Measurements from ENCODE around the gene IDS. TPM values are rescaled to one million over a fixed set of nuclear protein-coding genes. Genes with fewer than 3 reads are reported as not detected.

IDS gene
- total RNA-seq, 1 experiment from 2014 or later = 13.3 TPM

DNA sequence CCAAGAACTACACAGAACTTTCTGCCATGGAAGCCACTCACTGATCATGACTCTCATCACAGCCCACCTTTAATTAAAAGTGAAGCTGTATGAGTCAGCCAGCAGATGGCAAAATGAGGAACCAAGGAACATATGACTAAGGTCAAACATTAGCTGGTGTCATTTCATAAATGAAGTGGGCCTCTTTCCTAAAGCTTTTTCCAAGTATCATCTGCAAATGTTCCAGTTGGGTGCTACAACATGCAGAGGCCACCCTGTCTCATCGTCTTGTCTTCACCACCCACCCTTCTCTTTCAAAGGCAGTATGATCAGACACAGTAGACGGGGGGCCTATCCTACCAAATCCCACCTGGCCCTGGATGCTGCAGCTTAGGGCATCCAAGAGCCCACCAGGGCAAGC lies 26.5 kb upstream of the IDS start:
- TF ChIP-seq, protein P1, sequence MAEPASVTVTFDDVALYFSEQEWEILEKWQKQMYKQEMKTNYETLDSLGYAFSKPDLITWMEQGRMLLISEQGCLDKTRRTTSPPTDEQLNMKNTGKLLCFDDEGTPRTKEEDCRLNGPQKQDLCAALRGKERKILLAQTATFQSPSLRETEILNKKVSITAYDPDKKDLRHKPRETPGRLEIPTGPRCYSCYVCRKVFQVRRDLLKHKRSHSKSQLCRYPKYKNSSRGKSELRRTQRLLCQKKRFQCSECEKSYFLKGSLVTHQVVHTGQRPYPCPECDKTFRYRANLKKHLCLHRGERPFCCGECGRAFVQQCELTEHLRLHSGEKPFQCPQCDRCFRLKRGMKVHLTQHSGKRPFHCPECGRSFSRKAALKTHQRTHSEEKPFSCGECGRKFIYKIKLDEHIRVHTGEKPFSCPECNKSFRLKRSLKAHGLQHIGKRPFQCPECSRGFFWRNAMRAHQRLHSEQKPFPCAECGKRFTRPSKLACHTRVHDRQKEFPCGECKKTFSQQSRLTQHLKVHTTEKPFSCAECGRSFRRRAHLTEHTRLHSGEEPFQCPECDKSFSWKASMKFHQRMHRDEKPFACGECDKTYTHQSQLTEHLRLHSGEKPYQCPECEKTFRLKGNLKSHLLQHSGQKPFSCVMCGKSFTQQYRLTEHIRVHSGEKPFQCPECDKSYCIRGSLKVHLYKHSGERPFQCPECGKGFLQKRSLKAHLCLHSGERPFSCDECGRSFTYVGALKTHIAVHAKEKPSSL (CRISPR knock-in tag; conservative IDR thresholded peaks at IDR 0.05) = no peak
- TF ChIP-seq, protein P2, sequence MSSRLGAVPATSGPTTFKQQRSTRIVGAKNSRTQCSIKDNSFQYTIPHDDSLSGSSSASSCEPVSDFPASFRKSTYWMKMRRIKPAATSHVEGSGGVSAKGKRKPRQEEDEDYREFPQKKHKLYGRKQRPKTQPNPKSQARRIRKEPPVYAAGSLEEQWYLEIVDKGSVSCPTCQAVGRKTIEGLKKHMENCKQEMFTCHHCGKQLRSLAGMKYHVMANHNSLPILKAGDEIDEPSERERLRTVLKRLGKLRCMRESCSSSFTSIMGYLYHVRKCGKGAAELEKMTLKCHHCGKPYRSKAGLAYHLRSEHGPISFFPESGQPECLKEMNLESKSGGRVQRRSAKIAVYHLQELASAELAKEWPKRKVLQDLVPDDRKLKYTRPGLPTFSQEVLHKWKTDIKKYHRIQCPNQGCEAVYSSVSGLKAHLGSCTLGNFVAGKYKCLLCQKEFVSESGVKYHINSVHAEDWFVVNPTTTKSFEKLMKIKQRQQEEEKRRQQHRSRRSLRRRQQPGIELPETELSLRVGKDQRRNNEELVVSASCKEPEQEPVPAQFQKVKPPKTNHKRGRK (CRISPR knock-in tag; IDR thresholded peaks at IDR 0.05; ENCODE audit: borderline replicate concordance) = no peak
- TF ChIP-seq, protein P3, sequence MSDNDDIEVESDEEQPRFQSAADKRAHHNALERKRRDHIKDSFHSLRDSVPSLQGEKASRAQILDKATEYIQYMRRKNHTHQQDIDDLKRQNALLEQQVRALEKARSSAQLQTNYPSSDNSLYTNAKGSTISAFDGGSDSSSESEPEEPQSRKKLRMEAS (CRISPR knock-in tag; IDR thresholded peaks at IDR 0.05) = no peak
- TF ChIP-seq NFYB (CRISPR knock-in tag; conservative IDR thresholded peaks at IDR 0.05; ENCODE audit: low read depth) = no peak
- TF ChIP-seq, protein P4, sequence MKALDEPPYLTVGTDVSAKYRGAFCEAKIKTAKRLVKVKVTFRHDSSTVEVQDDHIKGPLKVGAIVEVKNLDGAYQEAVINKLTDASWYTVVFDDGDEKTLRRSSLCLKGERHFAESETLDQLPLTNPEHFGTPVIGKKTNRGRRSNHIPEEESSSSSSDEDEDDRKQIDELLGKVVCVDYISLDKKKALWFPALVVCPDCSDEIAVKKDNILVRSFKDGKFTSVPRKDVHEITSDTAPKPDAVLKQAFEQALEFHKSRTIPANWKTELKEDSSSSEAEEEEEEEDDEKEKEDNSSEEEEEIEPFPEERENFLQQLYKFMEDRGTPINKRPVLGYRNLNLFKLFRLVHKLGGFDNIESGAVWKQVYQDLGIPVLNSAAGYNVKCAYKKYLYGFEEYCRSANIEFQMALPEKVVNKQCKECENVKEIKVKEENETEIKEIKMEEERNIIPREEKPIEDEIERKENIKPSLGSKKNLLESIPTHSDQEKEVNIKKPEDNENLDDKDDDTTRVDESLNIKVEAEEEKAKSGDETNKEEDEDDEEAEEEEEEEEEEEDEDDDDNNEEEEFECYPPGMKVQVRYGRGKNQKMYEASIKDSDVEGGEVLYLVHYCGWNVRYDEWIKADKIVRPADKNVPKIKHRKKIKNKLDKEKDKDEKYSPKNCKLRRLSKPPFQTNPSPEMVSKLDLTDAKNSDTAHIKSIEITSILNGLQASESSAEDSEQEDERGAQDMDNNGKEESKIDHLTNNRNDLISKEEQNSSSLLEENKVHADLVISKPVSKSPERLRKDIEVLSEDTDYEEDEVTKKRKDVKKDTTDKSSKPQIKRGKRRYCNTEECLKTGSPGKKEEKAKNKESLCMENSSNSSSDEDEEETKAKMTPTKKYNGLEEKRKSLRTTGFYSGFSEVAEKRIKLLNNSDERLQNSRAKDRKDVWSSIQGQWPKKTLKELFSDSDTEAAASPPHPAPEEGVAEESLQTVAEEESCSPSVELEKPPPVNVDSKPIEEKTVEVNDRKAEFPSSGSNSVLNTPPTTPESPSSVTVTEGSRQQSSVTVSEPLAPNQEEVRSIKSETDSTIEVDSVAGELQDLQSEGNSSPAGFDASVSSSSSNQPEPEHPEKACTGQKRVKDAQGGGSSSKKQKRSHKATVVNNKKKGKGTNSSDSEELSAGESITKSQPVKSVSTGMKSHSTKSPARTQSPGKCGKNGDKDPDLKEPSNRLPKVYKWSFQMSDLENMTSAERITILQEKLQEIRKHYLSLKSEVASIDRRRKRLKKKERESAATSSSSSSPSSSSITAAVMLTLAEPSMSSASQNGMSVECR (CRISPR knock-in tag; IDR thresholded peaks at IDR 0.05; ENCODE audit: borderline replicate concordance) = no peak
- TF ChIP-seq HMGA2 (CRISPR knock-in tag; IDR thresholded peaks at IDR 0.05) = no peak
- TF ChIP-seq, protein P5, sequence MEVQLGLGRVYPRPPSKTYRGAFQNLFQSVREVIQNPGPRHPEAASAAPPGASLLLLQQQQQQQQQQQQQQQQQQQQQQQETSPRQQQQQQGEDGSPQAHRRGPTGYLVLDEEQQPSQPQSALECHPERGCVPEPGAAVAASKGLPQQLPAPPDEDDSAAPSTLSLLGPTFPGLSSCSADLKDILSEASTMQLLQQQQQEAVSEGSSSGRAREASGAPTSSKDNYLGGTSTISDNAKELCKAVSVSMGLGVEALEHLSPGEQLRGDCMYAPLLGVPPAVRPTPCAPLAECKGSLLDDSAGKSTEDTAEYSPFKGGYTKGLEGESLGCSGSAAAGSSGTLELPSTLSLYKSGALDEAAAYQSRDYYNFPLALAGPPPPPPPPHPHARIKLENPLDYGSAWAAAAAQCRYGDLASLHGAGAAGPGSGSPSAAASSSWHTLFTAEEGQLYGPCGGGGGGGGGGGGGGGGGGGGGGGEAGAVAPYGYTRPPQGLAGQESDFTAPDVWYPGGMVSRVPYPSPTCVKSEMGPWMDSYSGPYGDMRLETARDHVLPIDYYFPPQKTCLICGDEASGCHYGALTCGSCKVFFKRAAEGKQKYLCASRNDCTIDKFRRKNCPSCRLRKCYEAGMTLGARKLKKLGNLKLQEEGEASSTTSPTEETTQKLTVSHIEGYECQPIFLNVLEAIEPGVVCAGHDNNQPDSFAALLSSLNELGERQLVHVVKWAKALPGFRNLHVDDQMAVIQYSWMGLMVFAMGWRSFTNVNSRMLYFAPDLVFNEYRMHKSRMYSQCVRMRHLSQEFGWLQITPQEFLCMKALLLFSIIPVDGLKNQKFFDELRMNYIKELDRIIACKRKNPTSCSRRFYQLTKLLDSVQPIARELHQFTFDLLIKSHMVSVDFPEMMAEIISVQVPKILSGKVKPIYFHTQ (CRISPR knock-in tag; IDR thresholded peaks at IDR 0.05) = no peak
- TF ChIP-seq JAZF1 (CRISPR knock-in tag; IDR thresholded peaks at IDR 0.05) = no peak
- TF ChIP-seq, protein P6, sequence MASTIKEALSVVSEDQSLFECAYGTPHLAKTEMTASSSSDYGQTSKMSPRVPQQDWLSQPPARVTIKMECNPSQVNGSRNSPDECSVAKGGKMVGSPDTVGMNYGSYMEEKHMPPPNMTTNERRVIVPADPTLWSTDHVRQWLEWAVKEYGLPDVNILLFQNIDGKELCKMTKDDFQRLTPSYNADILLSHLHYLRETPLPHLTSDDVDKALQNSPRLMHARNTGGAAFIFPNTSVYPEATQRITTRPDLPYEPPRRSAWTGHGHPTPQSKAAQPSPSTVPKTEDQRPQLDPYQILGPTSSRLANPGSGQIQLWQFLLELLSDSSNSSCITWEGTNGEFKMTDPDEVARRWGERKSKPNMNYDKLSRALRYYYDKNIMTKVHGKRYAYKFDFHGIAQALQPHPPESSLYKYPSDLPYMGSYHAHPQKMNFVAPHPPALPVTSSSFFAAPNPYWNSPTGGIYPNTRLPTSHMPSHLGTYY (CRISPR knock-in tag; IDR thresholded peaks at IDR 0.05) = no peak
- no peak for TF ChIP-seq SMAD3 (CRISPR knock-in tag; IDR thresholded peaks at IDR 0.05; ENCODE audit: borderline replicate concordance)
- TF ChIP-seq ZNF263 (CRISPR knock-in tag; IDR thresholded peaks at IDR 0.05; ENCODE audit: low read depth) = no peak
- H3K4me1 Mint-ChIP-seq = peaks cover 6% of the 10 kb centered on the region; the same call in 1 of the 2 replicates
- H3K9me3 Mint-ChIP-seq = no peaks in the 10 kb centered on the region
- ChIA-PET CTCF (interaction anchor here (1.1 kb wide), 1 partner anchor 19 kb away, joined by 5 read pairs; no protein-coding TSS in a partner anchor), POLR2A (no interaction called here)
- H3K4me3 Mint-ChIP-seq = no peak overlapping the region
- ATAC-seq (no peak), DNase-seq (ENCODE audit: low spot score) (no peak)
- no peaks in the 10 kb centered on the region for H3K36me3 Mint-ChIP-seq
- no peak overlapping the region for H3K27ac Mint-ChIP-seq
- H3K27me3 Mint-ChIP-seq (ENCODE audit: low read depth) = no peaks in the 10 kb centered on the region

DNA sequence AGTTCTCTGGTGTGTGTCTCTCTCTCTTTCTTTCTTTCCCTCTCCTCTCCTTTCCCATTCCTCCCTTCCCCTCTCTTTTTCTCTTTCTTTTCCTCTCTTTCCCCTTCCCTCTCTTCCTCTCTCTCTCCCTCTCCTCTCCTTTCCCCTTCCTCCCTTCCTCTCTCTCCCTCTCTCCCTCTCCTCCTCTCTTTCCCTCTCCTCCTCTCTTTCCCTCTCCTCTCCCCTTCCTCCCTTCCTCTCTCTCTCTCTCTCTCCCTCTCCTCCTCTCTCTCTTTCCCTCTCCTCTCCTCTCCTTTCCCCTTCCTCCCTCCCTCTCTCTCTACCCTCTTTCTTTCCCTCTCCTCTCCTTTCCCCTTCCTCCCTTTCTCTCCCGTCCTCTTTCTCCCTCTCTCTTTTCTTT lies 23.3 kb upstream of the IDS start:
- DNase-seq (ENCODE audit: low spot score) (no peak), ATAC-seq (no peak)
- H3K4me3 Mint-ChIP-seq = no peak overlapping the region
- POLR2A ChIA-PET = no interaction called here
- H3K4me1 Mint-ChIP-seq = 0 out of 2 replicates have a peak, but pooled peaks cover 3% of the 10 kb centered on the region
- H3K27me3 Mint-ChIP-seq (ENCODE audit: low read depth) = no peaks in the 10 kb centered on the region
- H3K27ac Mint-ChIP-seq = no peak overlapping the region
- no peaks in the 10 kb centered on the region for H3K9me3 Mint-ChIP-seq
- no peaks in the 10 kb centered on the region for H3K36me3 Mint-ChIP-seq
- CTCF ChIA-PET = interaction anchor here (1.0 to 2.5 kb wide), 4 partner anchors 8 to 16 kb away, joined by 3 to 16 read pairs (median 8); partner anchors contain the start of gene EOLA1
- TF ChIP-seq, protein P7, sequence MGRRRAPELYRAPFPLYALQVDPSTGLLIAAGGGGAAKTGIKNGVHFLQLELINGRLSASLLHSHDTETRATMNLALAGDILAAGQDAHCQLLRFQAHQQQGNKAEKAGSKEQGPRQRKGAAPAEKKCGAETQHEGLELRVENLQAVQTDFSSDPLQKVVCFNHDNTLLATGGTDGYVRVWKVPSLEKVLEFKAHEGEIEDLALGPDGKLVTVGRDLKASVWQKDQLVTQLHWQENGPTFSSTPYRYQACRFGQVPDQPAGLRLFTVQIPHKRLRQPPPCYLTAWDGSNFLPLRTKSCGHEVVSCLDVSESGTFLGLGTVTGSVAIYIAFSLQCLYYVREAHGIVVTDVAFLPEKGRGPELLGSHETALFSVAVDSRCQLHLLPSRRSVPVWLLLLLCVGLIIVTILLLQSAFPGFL (CRISPR knock-in tag; IDR thresholded peaks at IDR 0.05; ENCODE audit: borderline replicate concordance) = no peak
- TF ChIP-seq, protein P8, sequence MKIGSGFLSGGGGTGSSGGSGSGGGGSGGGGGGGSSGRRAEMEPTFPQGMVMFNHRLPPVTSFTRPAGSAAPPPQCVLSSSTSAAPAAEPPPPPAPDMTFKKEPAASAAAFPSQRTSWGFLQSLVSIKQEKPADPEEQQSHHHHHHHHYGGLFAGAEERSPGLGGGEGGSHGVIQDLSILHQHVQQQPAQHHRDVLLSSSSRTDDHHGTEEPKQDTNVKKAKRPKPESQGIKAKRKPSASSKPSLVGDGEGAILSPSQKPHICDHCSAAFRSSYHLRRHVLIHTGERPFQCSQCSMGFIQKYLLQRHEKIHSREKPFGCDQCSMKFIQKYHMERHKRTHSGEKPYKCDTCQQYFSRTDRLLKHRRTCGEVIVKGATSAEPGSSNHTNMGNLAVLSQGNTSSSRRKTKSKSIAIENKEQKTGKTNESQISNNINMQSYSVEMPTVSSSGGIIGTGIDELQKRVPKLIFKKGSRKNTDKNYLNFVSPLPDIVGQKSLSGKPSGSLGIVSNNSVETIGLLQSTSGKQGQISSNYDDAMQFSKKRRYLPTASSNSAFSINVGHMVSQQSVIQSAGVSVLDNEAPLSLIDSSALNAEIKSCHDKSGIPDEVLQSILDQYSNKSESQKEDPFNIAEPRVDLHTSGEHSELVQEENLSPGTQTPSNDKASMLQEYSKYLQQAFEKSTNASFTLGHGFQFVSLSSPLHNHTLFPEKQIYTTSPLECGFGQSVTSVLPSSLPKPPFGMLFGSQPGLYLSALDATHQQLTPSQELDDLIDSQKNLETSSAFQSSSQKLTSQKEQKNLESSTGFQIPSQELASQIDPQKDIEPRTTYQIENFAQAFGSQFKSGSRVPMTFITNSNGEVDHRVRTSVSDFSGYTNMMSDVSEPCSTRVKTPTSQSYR (CRISPR knock-in tag; IDR thresholded peaks at IDR 0.05) = no peak
- TF ChIP-seq MXD4 (CRISPR knock-in tag; IDR thresholded peaks at IDR 0.05; ENCODE audit: borderline replicate concordance) = no peak
- TF ChIP-seq, protein P9, sequence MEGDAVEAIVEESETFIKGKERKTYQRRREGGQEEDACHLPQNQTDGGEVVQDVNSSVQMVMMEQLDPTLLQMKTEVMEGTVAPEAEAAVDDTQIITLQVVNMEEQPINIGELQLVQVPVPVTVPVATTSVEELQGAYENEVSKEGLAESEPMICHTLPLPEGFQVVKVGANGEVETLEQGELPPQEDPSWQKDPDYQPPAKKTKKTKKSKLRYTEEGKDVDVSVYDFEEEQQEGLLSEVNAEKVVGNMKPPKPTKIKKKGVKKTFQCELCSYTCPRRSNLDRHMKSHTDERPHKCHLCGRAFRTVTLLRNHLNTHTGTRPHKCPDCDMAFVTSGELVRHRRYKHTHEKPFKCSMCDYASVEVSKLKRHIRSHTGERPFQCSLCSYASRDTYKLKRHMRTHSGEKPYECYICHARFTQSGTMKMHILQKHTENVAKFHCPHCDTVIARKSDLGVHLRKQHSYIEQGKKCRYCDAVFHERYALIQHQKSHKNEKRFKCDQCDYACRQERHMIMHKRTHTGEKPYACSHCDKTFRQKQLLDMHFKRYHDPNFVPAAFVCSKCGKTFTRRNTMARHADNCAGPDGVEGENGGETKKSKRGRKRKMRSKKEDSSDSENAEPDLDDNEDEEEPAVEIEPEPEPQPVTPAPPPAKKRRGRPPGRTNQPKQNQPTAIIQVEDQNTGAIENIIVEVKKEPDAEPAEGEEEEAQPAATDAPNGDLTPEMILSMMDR (IDR thresholded peaks at IDR 0.05) = no peak
